NOMO-1 treated with dmso at 0.1 percent for 144 hours (cell line): ENCODE data around the gene MBD5.

Source experiments
- DNase-seq: peaks from one replicate; lab custom pipeline; 2025; ENCODE audit not compliant: unreplicated experiment; lab: John Stamatoyannopoulos, UW

The MBD5 gene

GRCh38 chr2:148451046-148451445 is 430.2 kb downstream of the MBD5 start:
- DNase-seq: no peak

- no peak for DNase-seq
These were observed 434.9 kb downstream of the MBD5 start for GRCh38 chr2:148455791-148456190.

DNA sequence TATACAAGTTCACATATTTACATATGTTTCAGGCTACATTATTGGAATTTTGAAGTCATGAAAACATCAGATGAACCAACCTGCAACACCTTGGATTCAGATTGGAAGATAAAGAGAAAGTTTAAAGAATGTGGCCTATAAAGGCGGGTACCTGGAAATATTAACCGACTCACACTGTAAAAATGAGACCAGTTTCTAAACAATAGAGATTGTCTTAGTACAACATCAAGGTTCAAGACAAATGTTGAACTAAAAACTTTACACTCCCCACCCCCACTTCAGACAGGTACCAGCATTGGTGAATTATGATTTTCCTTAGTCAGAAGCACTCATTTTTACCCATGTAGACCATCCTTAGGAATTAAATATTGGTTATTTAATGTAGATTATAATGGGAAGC is 437.3 kb downstream of the MBD5 start:
- DNase-seq: no peak

DNA sequence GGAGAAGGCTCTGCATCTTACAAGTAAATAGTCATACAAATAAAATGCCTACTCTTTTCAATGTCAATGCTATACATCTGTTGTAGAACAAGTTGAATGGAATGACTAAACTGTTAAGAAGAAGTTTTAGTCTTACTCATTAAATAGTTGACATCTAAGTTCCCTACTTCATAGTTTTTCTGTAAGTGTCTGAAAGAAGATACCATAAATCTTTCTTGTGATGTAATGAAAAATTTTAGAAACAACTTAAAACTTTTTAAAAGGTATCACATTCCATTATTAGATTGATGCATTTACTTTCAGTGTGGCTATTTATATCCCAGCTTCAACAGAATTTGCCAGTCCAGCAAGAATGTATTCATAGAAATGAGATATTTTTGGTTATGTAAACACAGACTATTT is 438.5 kb downstream of the MBD5 start:
- DNase-seq: no peak

DNA sequence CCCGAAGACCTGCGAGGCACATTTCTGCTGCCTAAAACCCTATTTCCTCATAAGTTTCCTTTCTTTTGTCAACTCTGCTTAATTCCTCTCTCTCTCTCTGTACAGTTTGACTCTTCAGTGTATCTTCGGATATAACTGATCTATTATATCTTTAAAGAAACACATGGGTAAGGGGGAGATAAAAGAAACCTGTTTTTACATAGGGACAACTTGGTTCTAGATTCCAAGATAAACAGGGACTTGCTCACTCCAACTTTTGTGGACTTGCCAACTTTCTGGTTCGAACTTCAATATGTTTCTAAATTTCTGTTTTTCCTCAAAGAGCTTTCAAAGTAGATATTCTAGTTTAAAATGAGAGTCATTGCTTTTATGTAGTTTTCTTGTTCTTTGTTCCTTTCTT is 441.0 kb downstream of the MBD5 start:
- DNase-seq: no peak

GRCh38 chr2:148475626-148476025 is 454.7 kb downstream of the MBD5 start:
- DNase-seq: no peak

DNA sequence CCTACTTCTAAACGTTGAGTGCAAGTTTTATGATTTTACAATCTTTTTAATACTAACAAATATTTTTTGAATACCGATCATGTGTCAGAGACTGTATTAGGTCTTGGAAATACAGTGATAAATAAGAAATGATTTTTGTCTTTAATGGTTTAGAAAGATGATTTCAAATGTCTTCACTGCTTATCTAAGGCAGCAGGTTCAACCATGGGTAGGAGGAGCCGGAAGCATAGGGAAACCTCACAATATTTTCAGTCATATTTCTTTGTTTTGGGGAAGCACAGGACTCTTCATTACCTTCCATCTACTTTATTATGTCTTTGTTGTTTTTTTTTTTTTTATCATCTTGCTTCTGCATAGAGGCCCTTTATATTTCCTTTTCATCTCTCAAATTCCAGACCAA is 458.5 kb downstream of the MBD5 start:
- DNase-seq: no peak

DNA sequence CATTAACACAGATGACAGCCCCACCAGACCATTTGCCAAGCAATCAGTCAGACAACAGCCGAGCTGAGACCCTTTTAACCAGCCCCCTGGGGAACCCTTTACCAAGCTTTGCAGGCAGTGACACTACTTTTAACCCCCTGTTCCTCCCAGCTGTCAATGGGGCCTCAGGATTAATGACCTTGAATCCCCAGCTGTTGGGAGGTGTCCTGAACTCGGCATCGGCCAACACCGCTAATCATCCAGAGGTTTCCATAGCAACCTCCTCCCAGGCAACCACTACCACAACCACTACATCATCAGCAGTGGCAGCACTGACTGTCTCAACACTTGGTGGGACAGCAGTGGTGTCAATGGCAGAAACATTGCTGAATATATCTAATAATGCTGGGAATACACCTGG is 462.8 kb downstream of the MBD5 start:
- no peak for DNase-seq

DNA sequence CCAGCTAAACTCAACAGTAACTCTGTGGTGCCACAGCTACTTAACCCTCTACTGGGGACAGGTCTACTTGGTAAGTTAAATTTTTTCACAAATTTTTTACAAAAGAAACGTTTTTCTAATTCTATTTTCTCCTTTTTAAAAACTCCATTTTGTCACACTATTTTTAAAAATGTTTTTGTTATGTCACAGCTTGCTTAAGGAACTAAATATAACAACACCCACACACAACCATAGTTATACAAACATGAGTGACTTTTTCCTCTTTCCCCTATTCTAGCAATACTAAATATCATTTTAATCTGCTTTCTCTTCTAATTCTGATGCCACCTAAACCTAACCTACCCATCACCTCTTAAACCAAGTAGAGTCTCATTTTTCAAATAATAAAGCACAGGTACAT is 463.2 kb downstream of the MBD5 start:
- no peak for DNase-seq

DNA sequence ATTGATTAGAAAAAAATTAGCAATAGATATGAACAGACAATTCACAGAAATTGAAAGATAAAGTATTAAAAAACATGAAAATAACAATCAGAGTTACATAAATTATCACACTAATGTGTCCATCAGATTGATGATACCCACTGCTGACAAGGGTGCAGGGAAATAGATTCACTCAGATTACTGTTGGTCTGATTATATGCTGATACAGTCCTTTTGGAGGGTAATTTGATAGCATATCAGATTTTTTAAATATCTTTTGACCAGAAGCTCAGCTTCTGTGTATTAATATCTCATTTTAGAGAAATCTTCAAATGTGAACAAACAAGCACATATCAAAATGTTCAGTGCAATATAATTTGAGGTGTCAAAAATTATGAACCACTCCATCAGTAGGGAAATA is 465.8 kb downstream of the MBD5 start:
- no peak for DNase-seq

- DNase-seq: no peak
These were observed 466.5 kb downstream of the MBD5 start for GRCh38 chr2:148487439-148487838.

DNA sequence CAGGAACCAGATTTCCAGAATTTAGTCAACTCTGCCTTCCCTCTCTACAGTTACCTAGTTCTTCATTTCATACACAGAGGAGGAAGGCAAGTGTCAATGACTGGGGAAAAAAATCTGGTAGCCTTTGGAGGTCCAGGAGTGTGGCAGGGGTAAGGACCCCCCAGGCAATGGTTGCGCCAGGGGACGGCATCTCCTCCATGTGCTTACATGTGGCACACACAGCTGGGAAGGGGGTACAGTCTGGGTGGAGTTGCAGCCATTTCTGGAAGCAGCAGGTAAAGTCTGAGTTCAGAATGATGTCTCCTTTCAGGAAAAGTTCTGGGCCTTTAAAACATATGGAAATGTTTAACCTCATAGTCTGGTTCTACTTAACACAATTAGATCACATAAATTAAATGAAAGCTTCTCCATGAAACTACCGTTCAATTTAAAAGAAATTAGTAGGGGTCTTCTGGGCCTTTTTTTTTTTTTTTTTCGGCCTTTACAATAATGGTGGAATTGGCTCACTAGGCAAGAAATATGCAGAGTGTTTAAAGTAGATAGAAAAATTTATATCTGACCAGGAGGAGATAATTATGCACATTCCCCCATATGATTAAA is 470.0 kb downstream of the MBD5 start:
- DNase-seq: no peak

DNA sequence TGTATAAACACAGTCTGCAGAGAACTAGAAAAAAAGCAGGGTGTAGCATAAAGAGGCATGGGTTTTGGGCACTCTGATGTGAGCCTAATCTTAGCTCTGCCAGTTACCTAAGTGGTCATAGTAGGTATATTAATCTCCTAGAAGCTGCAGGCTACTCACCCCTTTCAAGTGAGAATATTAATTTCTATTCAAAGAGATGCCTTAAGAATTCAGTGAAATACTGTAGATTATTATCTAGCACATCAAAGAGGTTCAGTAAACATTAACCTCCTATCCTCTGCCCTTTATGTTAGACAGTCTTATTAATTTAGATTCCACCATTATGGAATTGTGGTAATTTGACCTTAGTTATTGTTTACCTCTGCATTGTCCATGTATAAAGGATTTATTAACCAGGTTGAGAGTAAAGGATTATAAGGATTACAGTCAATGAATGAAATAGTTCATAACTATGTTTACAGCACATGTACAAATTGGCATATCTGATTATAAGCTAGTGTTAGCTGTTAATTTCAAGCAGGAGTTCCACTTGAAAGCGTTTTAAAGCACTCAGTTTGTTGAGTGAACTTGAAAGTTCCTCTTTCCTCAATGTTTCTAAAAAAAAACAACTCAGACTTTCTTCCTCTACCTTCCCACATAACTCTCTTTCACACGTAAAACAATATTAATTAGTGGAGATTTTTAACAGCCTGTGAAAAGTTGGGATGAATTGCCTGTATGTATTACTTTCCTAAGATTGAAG is 473.1 kb downstream of the MBD5 start:
- DNase-seq: no peak

DNA sequence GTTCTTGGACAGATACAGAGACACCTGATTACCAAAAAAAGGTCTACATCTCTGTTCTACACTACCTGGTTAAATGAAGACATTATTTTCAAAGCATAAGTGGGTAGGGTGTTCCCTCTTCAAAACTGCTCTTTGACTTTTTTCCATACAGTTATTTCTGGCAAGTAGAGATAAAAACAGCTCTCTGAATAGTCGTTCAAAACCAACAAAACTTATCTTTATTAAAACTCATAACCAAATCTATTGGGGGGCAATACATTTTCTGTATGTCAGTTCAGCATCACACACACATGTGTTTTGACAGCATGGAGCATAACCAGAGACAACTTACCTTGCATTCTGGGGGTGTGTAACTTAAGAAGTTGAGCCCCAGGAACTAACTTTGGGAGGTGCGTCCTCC is 474.7 kb downstream of the MBD5 start:
- DNase-seq: no peak

GRCh38 chr2:148501545-148501944 is 480.7 kb downstream of the MBD5 start:
- DNase-seq: no peak

- DNase-seq: no peak
These were observed 482.6 kb downstream of the MBD5 start for GRCh38 chr2:148503516-148503915.

DNA sequence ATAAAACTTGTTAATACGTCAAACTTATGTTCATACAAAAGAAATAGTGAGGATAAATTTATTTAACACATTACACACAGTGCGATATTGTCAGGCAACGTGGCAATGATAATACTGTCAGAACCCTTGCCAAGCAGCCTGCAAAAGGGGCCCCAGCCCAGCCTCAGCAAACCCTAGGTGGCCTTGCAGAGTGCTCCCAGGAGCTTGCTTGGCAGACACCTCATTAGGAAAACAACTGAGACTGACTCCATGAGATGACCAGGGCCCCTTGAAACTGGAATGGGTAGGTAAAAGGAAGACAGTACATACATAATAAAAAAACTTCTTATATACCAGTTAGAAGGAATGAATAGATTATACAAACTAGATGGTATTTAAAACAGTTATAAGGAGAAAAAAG is 487.1 kb downstream of the MBD5 start:
- DNase-seq: no peak

GRCh38 chr2:148508878-148509287 is 488.0 kb downstream of the MBD5 start:
- no peak for DNase-seq

DNA sequence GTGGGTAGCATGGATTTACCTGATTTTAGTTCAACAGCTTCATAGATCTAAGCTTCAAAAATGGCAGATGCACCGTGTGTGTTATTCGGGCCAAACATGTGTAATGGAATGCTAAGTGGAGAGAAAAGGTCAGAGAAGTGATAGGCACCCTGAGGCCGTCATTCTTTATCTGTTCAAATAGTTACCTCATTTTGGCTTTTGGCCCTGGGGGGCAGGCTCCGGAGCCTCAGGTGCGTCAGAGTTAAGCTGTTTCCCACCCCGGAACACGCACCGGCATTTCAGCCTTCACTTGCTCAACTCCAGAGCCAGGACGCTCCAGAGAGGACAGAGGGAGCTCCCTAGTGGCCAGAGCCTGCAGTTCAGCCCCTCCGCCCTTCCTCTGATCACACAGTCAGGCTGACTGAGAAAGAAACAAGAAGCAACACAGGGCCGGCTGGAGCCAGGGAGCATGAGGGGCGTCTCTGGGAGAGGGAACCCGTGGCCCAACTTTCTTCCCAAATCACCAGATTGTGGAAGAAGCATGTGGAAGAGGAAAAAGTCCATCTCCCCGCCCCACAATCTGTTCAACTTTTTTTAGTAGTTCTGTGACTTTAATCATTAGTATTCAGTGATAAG is 488.5 kb downstream of the MBD5 start:
- DNase-seq: peak; percentile 77

DNA sequence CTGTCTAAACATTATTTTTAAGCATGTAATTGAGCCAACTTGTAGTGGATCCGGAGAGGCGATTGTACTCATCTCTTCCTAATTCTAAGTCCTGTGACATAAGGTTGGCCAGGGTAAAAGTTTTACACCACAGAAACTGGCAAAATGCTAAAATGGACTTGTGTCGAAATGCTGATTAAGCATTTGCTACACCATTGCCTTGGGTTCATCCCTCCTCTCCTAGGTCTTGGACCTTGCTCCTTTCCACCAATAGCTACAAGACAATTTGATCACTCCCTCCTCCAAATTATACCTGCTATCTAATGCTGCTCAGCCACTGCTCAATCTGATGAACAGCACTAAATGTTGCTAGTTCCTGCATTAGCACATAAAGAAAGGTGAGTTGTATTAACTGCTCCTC is 491.0 kb downstream of the MBD5 start:
- no peak for DNase-seq

DNA sequence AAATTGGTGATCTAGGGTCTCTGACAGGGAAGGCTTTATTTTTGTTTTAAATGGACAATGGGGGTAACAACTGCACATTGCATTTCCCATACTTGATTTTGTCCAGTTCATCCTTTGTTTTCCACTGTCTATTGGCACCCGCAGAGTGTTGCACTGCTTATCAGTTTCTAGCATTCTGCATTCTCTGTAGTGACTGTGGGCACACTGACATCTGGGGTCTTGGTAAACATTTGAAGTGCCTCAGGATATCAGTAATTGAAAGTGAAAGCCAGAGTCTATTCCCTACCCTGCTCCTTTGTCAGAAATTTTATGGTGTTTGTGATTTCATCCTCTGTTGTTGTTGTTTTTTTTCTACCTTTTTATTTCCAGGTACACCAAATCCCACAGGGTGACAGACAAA is 491.6 kb downstream of the MBD5 start:
- DNase-seq: no peak

- no peak for DNase-seq
These were observed 492.5 kb downstream of the MBD5 start for GRCh38 chr2:148513427-148513826.

- no peak for DNase-seq
These were observed 494.2 kb downstream of the MBD5 start for GRCh38 chr2:148515120-148515519.
